ENCODE measurements around the gene MOCOS. TPM values are rescaled to one million over a fixed set of nuclear protein-coding genes. Genes with fewer than 3 reads are reported as not detected.
A peak's percentile ranks its signal among the peaks of the same experiment; 100 is the strongest.

The MOCOS gene
- total and polyA plus RNA-seq, 4 experiments from 2014 or later = 0.06 to 0.12 TPM; not detected in 2

GRCh38 chr18:36176711-36177110 is 10.6 kb upstream of the MOCOS start:
- Histone ChIP-seq H3K27ac (ENCODE audit: low read depth, low read length) (no peak overlapping the region), H3K4me1 (ENCODE audit: insufficient read depth, low read length) (no peaks in the 10 kb centered on the region), H3K4me3 (ENCODE audit: low read length in 2 of 2) (no peak overlapping the region), H3K27me3 (ENCODE audit: insufficient read depth, low read length) (no peaks in the 10 kb centered on the region), H3K36me3 (ENCODE audit: insufficient read depth, low read length) (peaks cover 40% of the 10 kb centered on the region), H3K9me3 (ENCODE audit: control insufficient read depth in 1 of 2, low read length in 2 of 2) (no peaks in the 10 kb centered on the region)
- Mint-ChIP-seq H3K9me3 (no peaks in the 10 kb centered on the region), H3K27me3 (no peaks in the 10 kb centered on the region), H3K36me3 (peaks cover 28 to 52% of the 10 kb centered on the region in 2 donors), H3K27ac (peak overlapping the region in 1 of 7 donors; percentile 3), H3K4me1 (peaks cover 4 to 14% (median 7%) of the 10 kb centered on the region in 4 donors), H3K4me3 (no peak overlapping the region)
- POLR2A ChIA-PET (ENCODE audit: partially characterized antibody) = no interaction called here
- peak in 1 of 5 donors; percentile 7 for DNase-seq
- CTCF ChIA-PET (ENCODE audit: partially characterized antibody) = no interaction called here
- intact Hi-C loops (cut with micrococcal nuclease) = no loop called here

GRCh38 chr18:36177913-36178312 is 9.4 kb upstream of the MOCOS start:
- H3K9me3 ChIP-seq (ENCODE audit: control insufficient read depth in 1 of 2, low read length in 2 of 2) = no peaks in the 10 kb centered on the region
- H3K4me3 ChIP-seq (ENCODE audit: low read length in 2 of 2) = no peak overlapping the region
- H3K27ac ChIP-seq (ENCODE audit: low read depth, low read length) = no peak overlapping the region
- Mint-ChIP-seq H3K27me3 (no peaks in the 10 kb centered on the region), H3K4me1 (peaks cover 5 to 14% (median 7%) of the 10 kb centered on the region in 4 donors), H3K4me3 (no peak overlapping the region), H3K27ac (peak overlapping the region in 5 of 7 donors; percentile 2 to 73 (median 37)), H3K36me3 (peaks cover 28 to 40% of the 10 kb centered on the region in 2 donors), H3K9me3 (no peaks in the 10 kb centered on the region)
- no peak for DNase-seq
- no peaks in the 10 kb centered on the region for H3K27me3 ChIP-seq (ENCODE audit: insufficient read depth, low read length)
- ChIA-PET POLR2A (ENCODE audit: partially characterized antibody) (no interaction called here), CTCF (ENCODE audit: partially characterized antibody) (no interaction called here)
- no peaks in the 10 kb centered on the region for H3K4me1 ChIP-seq (ENCODE audit: insufficient read depth, low read length)
- intact Hi-C loops (cut with micrococcal nuclease) = no loop called here
- peaks cover 31% of the 10 kb centered on the region for H3K36me3 ChIP-seq (ENCODE audit: insufficient read depth, low read length)

- H3K27ac ChIP-seq (ENCODE audit: low read depth, low read length) = no peak overlapping the region
- no peak for DNase-seq
- H3K27me3 Mint-ChIP-seq = no peaks in the 10 kb centered on the region
Observed at GRCh38 chr18:36179562-36180355, 7.5 kb upstream of the MOCOS start.

GRCh38 chr18:36181441-36181840 is 5.9 kb upstream of the MOCOS start:
- POLR2A ChIA-PET (ENCODE audit: partially characterized antibody) = no interaction called here
- Mint-ChIP-seq H3K36me3 (peaks cover 6 to 11% of the 10 kb centered on the region in 2 donors), H3K27ac (no peak overlapping the region), H3K4me3 (no peak overlapping the region), H3K4me1 (peaks cover 0 to 18% (median 5%) of the 10 kb centered on the region in 4 donors), H3K27me3 (no peaks in the 10 kb centered on the region), H3K9me3 (no peaks in the 10 kb centered on the region)
- intact Hi-C loops (cut with micrococcal nuclease) = no loop called here
- Histone ChIP-seq H3K36me3 (ENCODE audit: insufficient read depth, low read length) (peaks cover 4% of the 10 kb centered on the region), H3K4me1 (ENCODE audit: insufficient read depth, low read length) (no peaks in the 10 kb centered on the region), H3K27me3 (ENCODE audit: insufficient read depth, low read length) (no peaks in the 10 kb centered on the region), H3K4me3 (ENCODE audit: low read length in 2 of 2) (no peak overlapping the region), H3K9me3 (ENCODE audit: control insufficient read depth in 1 of 2, low read length in 2 of 2) (no peaks in the 10 kb centered on the region), H3K27ac (ENCODE audit: low read depth, low read length) (no peak overlapping the region)
- CTCF ChIA-PET (ENCODE audit: partially characterized antibody) = no interaction called here
- DNase-seq = no peak

More at GRCh38 chr18:36179562-36180355, 7.5 kb upstream of the MOCOS start:
- H3K36me3 Mint-ChIP-seq = peaks cover 21 to 26% of the 10 kb centered on the region in 2 donors
- peaks cover 5 to 14% (median 7%) of the 10 kb centered on the region in 4 donors for H3K4me1 Mint-ChIP-seq
- H3K27ac Mint-ChIP-seq = peak overlapping the region in 6 of 7 donors; percentile 12 to 77 (median 58)
- ChIA-PET POLR2A (ENCODE audit: partially characterized antibody) (no interaction called here), CTCF (ENCODE audit: partially characterized antibody) (interaction anchor here (0.9 to 1.5 kb wide), 2 partner anchors 10 to 162 kb away, joined by 3 to 4 read pairs; no protein-coding TSS in a partner anchor)
- H3K9me3 ChIP-seq (ENCODE audit: control insufficient read depth in 1 of 2, low read length in 2 of 2) = no peaks in the 10 kb centered on the region
- H3K9me3 Mint-ChIP-seq = no peaks in the 10 kb centered on the region
- no peaks in the 10 kb centered on the region for H3K4me1 ChIP-seq (ENCODE audit: insufficient read depth, low read length)
- H3K27me3 ChIP-seq (ENCODE audit: insufficient read depth, low read length) = no peaks in the 10 kb centered on the region
- intact Hi-C loops (cut with micrococcal nuclease) = no loop called here
- H3K4me3 Mint-ChIP-seq = no peak overlapping the region
- peaks cover 18% of the 10 kb centered on the region for H3K36me3 ChIP-seq (ENCODE audit: insufficient read depth, low read length)
- no peak overlapping the region for H3K4me3 ChIP-seq (ENCODE audit: low read length in 2 of 2)

- ChIA-PET POLR2A (ENCODE audit: partially characterized antibody) (no interaction called here), CTCF (ENCODE audit: partially characterized antibody) (interaction anchor here (0.9 kb wide), 1 partner anchor 12 kb away, joined by 3 read pairs; no protein-coding TSS in a partner anchor)
- Histone ChIP-seq H3K36me3 (ENCODE audit: insufficient read depth, low read length) (no peaks in the 10 kb centered on the region), H3K27ac (ENCODE audit: low read depth, low read length) (no peak overlapping the region), H3K9me3 (ENCODE audit: control insufficient read depth in 1 of 2, low read length in 2 of 2) (no peaks in the 10 kb centered on the region), H3K4me3 (ENCODE audit: low read length in 2 of 2) (no peak overlapping the region), H3K27me3 (ENCODE audit: insufficient read depth, low read length) (no peaks in the 10 kb centered on the region), H3K4me1 (ENCODE audit: insufficient read depth, low read length) (no peaks in the 10 kb centered on the region)
- Mint-ChIP-seq H3K4me1 (peaks cover 0 to 18% (median 6%) of the 10 kb centered on the region in 4 donors), H3K4me3 (no peak overlapping the region), H3K36me3 (peaks cover 3 to 5% of the 10 kb centered on the region in 2 donors), H3K27me3 (no peaks in the 10 kb centered on the region), H3K9me3 (no peaks in the 10 kb centered on the region), H3K27ac (no peak overlapping the region)
- intact Hi-C loops (cut with micrococcal nuclease) = no loop called here
- no peak for DNase-seq
Observed at GRCh38 chr18:36181898-36182506, 5.3 kb upstream of the MOCOS start.

GRCh38 chr18:36183033-36183432 is 4.3 kb upstream of the MOCOS start:
- ChIA-PET CTCF (ENCODE audit: partially characterized antibody) (no interaction called here), POLR2A (ENCODE audit: partially characterized antibody) (no interaction called here)
- peak overlapping the region in 1 of 8 donors; percentile 43 for H3K4me3 Mint-ChIP-seq
- H3K36me3 Mint-ChIP-seq = no peaks in the 10 kb centered on the region
- Histone ChIP-seq H3K9me3 (ENCODE audit: control insufficient read depth in 1 of 2, low read length in 2 of 2) (no peaks in the 10 kb centered on the region), H3K27ac (ENCODE audit: low read depth, low read length) (no peak overlapping the region), H3K4me1 (ENCODE audit: insufficient read depth, low read length) (peaks cover 5% of the 10 kb centered on the region), H3K4me3 (ENCODE audit: low read length in 2 of 2) (no peak overlapping the region), H3K27me3 (ENCODE audit: insufficient read depth, low read length) (no peaks in the 10 kb centered on the region), H3K36me3 (ENCODE audit: insufficient read depth, low read length) (no peaks in the 10 kb centered on the region)
- no peak for DNase-seq
- H3K9me3 Mint-ChIP-seq = no peaks in the 10 kb centered on the region
- intact Hi-C loops (cut with micrococcal nuclease) = no loop called here
- no peaks in the 10 kb centered on the region for H3K27me3 Mint-ChIP-seq
- peaks cover under 1 to 16% (median 5%) of the 10 kb centered on the region in 4 donors for H3K4me1 Mint-ChIP-seq
- peak overlapping the region in 1 of 7 donors; percentile 68 for H3K27ac Mint-ChIP-seq

GRCh38 chr18:36183987-36184386 is 3.3 kb upstream of the MOCOS start:
- POLR2A ChIA-PET (ENCODE audit: partially characterized antibody) = interaction anchor here (0.7 kb wide), 1 partner anchor 55 kb away, joined by 3 read pairs; the partner anchor contains the start of gene SLC39A6
- Mint-ChIP-seq H3K4me3 (peak overlapping the region in 1 of 8 donors; percentile 40), H3K9me3 (no peaks in the 10 kb centered on the region), H3K27ac (no peak overlapping the region), H3K4me1 (peaks cover 5 to 17% (median 7%) of the 10 kb centered on the region in 4 donors), H3K36me3 (no peaks in the 10 kb centered on the region), H3K27me3 (peaks cover 2% of the 10 kb centered on the region in 2 donors)
- intact Hi-C loops (cut with micrococcal nuclease) = no loop called here
- no peak overlapping the region for H3K4me3 ChIP-seq (ENCODE audit: low read length in 2 of 2)
- no peaks in the 10 kb centered on the region for H3K27me3 ChIP-seq (ENCODE audit: insufficient read depth, low read length)
- no peaks in the 10 kb centered on the region for H3K36me3 ChIP-seq (ENCODE audit: insufficient read depth, low read length)
- H3K27ac ChIP-seq (ENCODE audit: low read depth, low read length) = no peak overlapping the region
- peaks cover 8% of the 10 kb centered on the region for H3K4me1 ChIP-seq (ENCODE audit: insufficient read depth, low read length)
- CTCF ChIA-PET (ENCODE audit: partially characterized antibody) = no interaction called here
- no peak for DNase-seq
- H3K9me3 ChIP-seq (ENCODE audit: control insufficient read depth in 1 of 2, low read length in 2 of 2) = no peaks in the 10 kb centered on the region

Measured in CD4-positive, alpha-beta memory T cell (primary cell).